Large intestine (tissue), 3 donors: Measurements from ENCODE around the gene TM4SF4. TPM values are rescaled to one million over a fixed set of nuclear protein-coding genes. Genes with fewer than 3 reads are reported as not detected.

Experiments
- DNase-seq, 2 donors: peaks; one replicate each; pipeline versions ENCODE4 v3.0.0 to v3.0.0-alpha.2; 2013
- H3K27ac ChIP-seq: one replicate; pipeline ENCODE4 v1.5.1; 2013; ENCODE audit warnings: low read length
- H3K27me3 ChIP-seq: 2 replicates; pipeline ENCODE4 v1.6.1; 2013; ENCODE audit warnings: low read length; ENCODE audit not compliant: control insufficient read depth, insufficient read depth
- H3K36me3 ChIP-seq: 2 replicates; pipeline ENCODE4 v1.6.1; 2013; ENCODE audit warnings: low read length; ENCODE audit not compliant: control insufficient read depth, insufficient read depth
- H3K4me1 ChIP-seq: one replicate; pipeline ENCODE4 v1.6.1; 2013; ENCODE audit warnings: low read length; ENCODE audit not compliant: control insufficient read depth, insufficient read depth
- H3K4me3 ChIP-seq: one replicate; pipeline ENCODE4 v1.5.1; 2013; ENCODE audit warnings: low read length
- H3K9me3 ChIP-seq: one replicate; pipeline ENCODE4 v1.6.1; 2013; ENCODE audit warnings: mild to moderate bottlenecking, low read depth, low read length, moderate library complexity; ENCODE audit not compliant: control insufficient read depth
- WGBS: methylation state at CpG from one replicate; pipeline ENCODE4 v1.1.5; 2013; ENCODE audit warnings: low lambda C conversion rate; ENCODE audit not compliant: insufficient coverage; 5-methylcytosine and 5-hydroxymethylcytosine counted together
- polyA plus RNA-seq: library from polyadenylated mRNA; unstranded; fragments of 120-200 nt; gene quantifications from one replicate; pipeline ENCODE4 v1.2.1, GENCODE V29; 2013

Gene TM4SF4
- polyA plus RNA-seq, 1 donor: 56.5 TPM

DNA sequence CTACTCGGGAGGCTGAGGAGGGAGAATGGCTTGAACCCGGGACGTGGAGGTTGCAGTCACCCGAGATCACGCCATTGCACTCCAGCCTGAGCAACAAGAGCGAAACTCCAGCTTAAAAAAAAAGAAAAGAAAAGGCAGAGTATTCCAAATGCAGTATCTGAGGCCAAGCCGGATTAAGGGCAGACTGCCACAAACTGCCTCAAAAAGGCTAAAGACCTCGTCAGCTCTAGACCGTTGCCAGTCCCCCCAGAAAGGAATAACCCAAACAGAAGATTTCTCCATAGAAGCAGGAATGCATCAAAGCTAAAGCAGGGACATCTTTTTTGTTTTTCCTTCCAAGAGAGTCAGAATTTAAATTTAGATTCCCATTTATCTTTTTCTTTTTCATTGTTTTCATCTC is 72.9 kb downstream of the TM4SF4 start:
- Histone ChIP-seq H3K36me3 (no peaks in the 10 kb centered on the region), H3K9me3 (no peaks in the 10 kb centered on the region), H3K27ac (peak overlapping the region; percentile 7), H3K4me3 (no peak overlapping the region), H3K27me3 (no peaks in the 10 kb centered on the region), H3K4me1 (no peaks in the 10 kb centered on the region)
- WGBS: 71% methylated on average over 1 of the region's 9 CpGs
- DNase-seq: peak; percentile 31 to 35

DNA sequence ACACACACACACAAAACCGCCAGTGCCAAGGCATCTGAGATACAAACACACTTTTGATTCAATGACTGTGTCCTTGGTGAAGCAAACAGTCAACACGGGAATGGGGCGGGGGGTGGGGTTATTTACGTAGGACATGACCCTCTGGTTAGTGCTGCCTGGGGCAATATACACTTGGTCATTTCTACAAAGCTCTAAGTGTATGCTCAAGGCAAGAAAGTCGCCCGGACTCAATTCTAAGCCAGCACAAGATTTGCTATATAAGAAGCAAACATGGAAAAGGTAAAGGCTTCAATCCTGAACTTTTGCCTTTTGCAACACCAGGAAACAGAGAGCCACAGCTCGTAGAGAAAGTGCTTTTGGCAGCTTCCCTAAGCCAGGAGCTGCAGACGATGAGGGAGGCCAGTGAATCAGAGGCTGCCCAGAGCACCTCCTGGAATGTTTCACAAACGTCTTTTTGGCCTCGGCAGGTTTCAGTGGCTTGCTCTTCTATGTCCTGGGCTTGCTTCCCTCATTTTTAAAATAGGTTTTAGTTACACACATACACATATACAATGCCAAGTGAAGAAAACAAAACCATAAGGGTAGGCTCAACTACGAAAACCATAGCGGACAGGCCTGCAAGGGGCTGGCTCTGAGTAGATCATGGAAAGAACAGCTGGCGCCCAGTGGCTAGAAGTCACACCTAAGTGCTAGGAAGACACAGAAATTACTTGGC is 73.6 kb downstream of the TM4SF4 start:
- no peaks in the 10 kb centered on the region for H3K9me3 ChIP-seq
- no peak overlapping the region for H3K4me3 ChIP-seq
- peak overlapping the region; percentile 7 for H3K27ac ChIP-seq
- WGBS: 20% methylated on average over 2 of the region's 13 CpGs
- no peaks in the 10 kb centered on the region for H3K36me3 ChIP-seq
- no peaks in the 10 kb centered on the region for H3K27me3 ChIP-seq
- no peaks in the 10 kb centered on the region for H3K4me1 ChIP-seq
- peak in 1 of 2 donors; percentile 37 for DNase-seq

DNA sequence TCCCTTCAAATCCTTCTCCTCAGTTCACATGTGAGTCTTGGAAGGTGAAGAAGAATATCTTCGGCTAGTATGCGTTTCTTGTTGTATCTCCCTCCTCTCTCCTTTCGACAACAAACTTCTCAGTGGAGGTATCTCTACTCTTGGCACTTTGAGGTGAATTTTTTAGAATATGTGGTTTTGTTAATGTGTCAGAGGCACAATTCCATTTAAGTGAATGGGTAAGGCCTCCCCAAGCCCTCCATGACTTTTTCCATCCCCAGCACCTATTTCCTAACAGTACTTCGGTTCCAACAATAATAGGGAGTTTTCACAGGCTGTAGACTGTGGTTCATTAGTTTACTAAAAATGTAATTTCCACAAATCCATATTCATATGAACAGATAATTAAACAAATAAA is 74.2 kb downstream of the TM4SF4 start:
- Histone ChIP-seq H3K36me3 (no peaks in the 10 kb centered on the region), H3K9me3 (no peaks in the 10 kb centered on the region), H3K4me1 (no peaks in the 10 kb centered on the region), H3K4me3 (no peak overlapping the region), H3K27ac (peak overlapping the region; percentile 7), H3K27me3 (no peaks in the 10 kb centered on the region)
- DNase-seq: no peak
- WGBS: 100% methylated on average over 1 of the region's 4 CpGs

DNA sequence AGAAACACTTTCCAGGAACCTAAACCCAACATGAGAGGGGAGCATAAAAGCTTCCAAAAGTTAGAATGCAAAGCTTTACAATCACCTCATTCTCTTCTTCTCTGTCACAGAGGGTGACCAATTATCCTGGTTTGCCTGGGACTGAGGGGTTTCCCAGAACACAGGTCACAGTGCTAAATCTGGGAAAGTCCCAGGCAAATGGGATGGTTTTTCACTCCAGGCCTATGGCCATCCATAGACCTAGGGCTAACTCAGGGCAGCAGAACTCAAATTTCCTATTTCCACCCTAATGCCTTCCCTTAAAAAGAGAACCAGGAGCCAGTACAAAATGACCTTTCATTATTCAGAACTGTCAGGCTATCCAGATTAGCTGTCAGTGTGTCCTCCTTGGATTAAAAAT is 77.0 kb downstream of the TM4SF4 start:
- H3K4me1 ChIP-seq: no peaks in the 10 kb centered on the region
- no peaks in the 10 kb centered on the region for H3K36me3 ChIP-seq
- H3K27me3 ChIP-seq: no peaks in the 10 kb centered on the region
- DNase-seq: no peak
- no peak overlapping the region for H3K27ac ChIP-seq
- no peaks in the 10 kb centered on the region for H3K9me3 ChIP-seq
- H3K4me3 ChIP-seq: no peak overlapping the region

DNA sequence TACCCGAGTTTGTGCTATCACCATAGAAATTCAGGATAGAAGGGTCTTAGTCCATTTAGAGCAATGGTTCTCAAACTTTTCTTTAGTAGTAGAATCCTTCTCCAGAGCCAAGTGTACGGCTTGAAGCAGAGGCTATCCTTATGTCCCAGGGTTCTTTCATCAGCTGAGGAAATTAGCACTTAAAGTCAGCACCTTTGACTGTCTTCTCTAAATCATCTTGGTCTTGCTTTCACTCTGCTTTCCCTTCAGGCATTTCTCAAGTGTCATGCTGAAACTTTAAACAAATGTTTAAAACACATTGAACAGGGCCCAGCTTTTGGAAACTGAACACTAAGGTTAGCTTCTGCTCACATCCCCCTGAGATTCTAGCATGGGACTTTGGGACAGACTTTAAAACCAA is 78.2 kb downstream of the TM4SF4 start:
- no peak for DNase-seq
- no peak overlapping the region for H3K27ac ChIP-seq
- no peak overlapping the region for H3K4me3 ChIP-seq
- no peaks in the 10 kb centered on the region for H3K9me3 ChIP-seq
- H3K27me3 ChIP-seq: no peaks in the 10 kb centered on the region
- no CpG with 5 or more reads among the region's 2 CpGs for WGBS
- H3K36me3 ChIP-seq: no peaks in the 10 kb centered on the region
- no peaks in the 10 kb centered on the region for H3K4me1 ChIP-seq

Other genes starting within 250 kb of the TM4SF4 start
- gene TM4SF18, start 141.1 kb upstream of the TM4SF4 start, polyA plus RNA-seq: 6.6 TPM
- 56.9 TPM for gene TM4SF1, start 97.0 kb upstream of the TM4SF4 start, polyA plus RNA-seq
- gene WWTR1, start 183.3 kb downstream of the TM4SF4 start, polyA plus RNA-seq: 29.2 TPM